IMR-90 (cell line): ENCODE results near the gene FMN2. TPM values are rescaled to one million over a fixed set of nuclear protein-coding genes. Genes with fewer than 3 reads are reported as not detected.

Experiments
- ATAC-seq: fragments of 200-7000 bp; cut with Tn5 transposase; 2 replicates; pipeline ENCODE4 v1.9.1; 2020; ENCODE audit warnings: low read depth, mild to moderate bottlenecking, moderate library complexity
- BruUV-seq: library from RNA; stranded (reverse); fragments of 400-500 nt; replicated peaks from 2 replicates; lab custom pipeline; 2021; lab: Mats Ljungman, UMichigan
- CTCF ChIA-PET: fragments of 300-600 bp; formaldehyde crosslinking; extraction: SDS; loops from one replicate; lab custom pipeline; 2021; ENCODE audit warnings: antibody characterized with exemption; lab: Yijun Ruan, JAX
- POLR2A ChIA-PET: fragments of 300-600 bp; sonication (Branson Sonifier 250); formaldehyde crosslinking; loops from one replicate; lab custom pipeline; 2022; ENCODE audit warnings: antibody characterized with exemption; ENCODE audit not compliant: unreplicated experiment; lab: Charles Lee
- DNase-seq: peaks from one replicate; pipeline ENCODE4 v3.0.0; 2013
- H2AFZ ChIP-seq: replicated peaks from 2 replicates; pipeline ENCODE3; 2013; ENCODE audit warnings: low read length, mild to moderate bottlenecking; ENCODE audit not compliant: poor library complexity
- H2AK5ac ChIP-seq: 2 replicates; pipeline ENCODE4 v1.6.1; 2013; ENCODE audit warnings: low read depth, low read length, inconsistent platforms
- H2AK9ac ChIP-seq: replicated peaks from 2 replicates; pipeline ENCODE3; 2013; ENCODE audit warnings: mild to moderate bottlenecking, low read depth, low read length, moderate library complexity; ENCODE audit not compliant: poor library complexity
- H2BK120ac ChIP-seq: 2 replicates; pipeline ENCODE4 v1.6.1; 2013; ENCODE audit warnings: low read depth, low read length, inconsistent platforms
- H2BK15ac ChIP-seq: 3 replicates; pipeline ENCODE4 v1.6.1; 2013; ENCODE audit warnings: low read depth, low read length, inconsistent platforms
- H2BK20ac ChIP-seq: 2 replicates; pipeline ENCODE4 v1.6.1; 2013; ENCODE audit warnings: low read depth, mild to moderate bottlenecking, inconsistent platforms, low read length, moderate library complexity
- H2BK5ac ChIP-seq: 2 replicates; pipeline ENCODE4 v1.6.1; 2013; ENCODE audit warnings: mild to moderate bottlenecking, low read depth, low read length, inconsistent platforms; ENCODE audit not compliant: poor library complexity, severe bottlenecking
- H3K14ac ChIP-seq: replicated peaks from 2 replicates; pipeline ENCODE4 v1.6.1; 2013; ENCODE audit warnings: low read depth, low read length, inconsistent platforms
- H3K18ac ChIP-seq: 2 replicates; pipeline ENCODE4 v1.6.1; 2013; ENCODE audit warnings: low read depth, low read length, control low read depth
- H3K23ac ChIP-seq: 2 replicates; pipeline ENCODE4 v1.6.1; 2013; ENCODE audit warnings: low read depth, low read length, inconsistent platforms
- H3K27ac ChIP-seq: 2 replicates; pipeline ENCODE4 v1.5.1; 2013; ENCODE audit warnings: mild to moderate bottlenecking, control low read depth, low read length; ENCODE audit not compliant: insufficient read depth
- H3K27me3 ChIP-seq: 2 replicates; pipeline ENCODE4 v1.6.1; 2013; ENCODE audit warnings: low read length; ENCODE audit not compliant: control insufficient read depth, insufficient read depth
- H3K36me3 ChIP-seq: 2 replicates; pipeline ENCODE4 v1.6.1; 2013; ENCODE audit warnings: low read length, mixed read lengths; ENCODE audit not compliant: control insufficient read depth, insufficient read depth
- H3K4ac ChIP-seq: 2 replicates; pipeline ENCODE4 v1.6.1; 2013; ENCODE audit warnings: low read depth, low read length, inconsistent platforms
- H3K4me1 ChIP-seq: 2 replicates; pipeline ENCODE4 v1.6.1; 2013; ENCODE audit warnings: low read length, mixed read lengths; ENCODE audit not compliant: control insufficient read depth, insufficient read depth
- H3K4me2 ChIP-seq: 2 replicates; pipeline ENCODE4 v1.6.1; 2013; ENCODE audit warnings: low read depth, mild to moderate bottlenecking, control low read depth, low read length, moderate library complexity
- H3K4me3 ChIP-seq: 2 replicates; pipeline ENCODE4 v1.5.1; 2013; ENCODE audit warnings: low read depth, mild to moderate bottlenecking, control low read depth, low read length, moderate library complexity; ENCODE audit not compliant: insufficient read depth
- H3K56ac ChIP-seq: 2 replicates; pipeline ENCODE4 v1.6.1; 2013; ENCODE audit warnings: low read length, inconsistent platforms; ENCODE audit not compliant: insufficient read depth; ENCODE audit errors: extremely low read depth
- H3K79me1 ChIP-seq, 2 experiments: 2 replicates each; pipeline ENCODE4 v1.6.1; 2013; ENCODE audit warnings: low read length in 2 of 2, inconsistent platforms in 1 of 2, low read depth in 1 of 2
- H3K9ac ChIP-seq: 2 replicates; pipeline ENCODE4 v1.6.1; 2013; ENCODE audit warnings: low read depth, low read length, control low read depth
- H3K9me1 ChIP-seq: 2 replicates; pipeline ENCODE4 v1.6.1; 2013; ENCODE audit warnings: low read length, inconsistent platforms; ENCODE audit not compliant: insufficient read depth
- H3K9me3 ChIP-seq: 2 replicates; pipeline ENCODE4 v1.6.1; 2013; ENCODE audit warnings: low read length; ENCODE audit not compliant: control insufficient read depth, insufficient read depth
- H4K20me1 ChIP-seq: 2 replicates; pipeline ENCODE4 v1.6.1; 2013; ENCODE audit warnings: low read length, inconsistent platforms; ENCODE audit not compliant: insufficient read depth
- H4K5ac ChIP-seq: 2 replicates; pipeline ENCODE4 v1.6.1; 2013; ENCODE audit warnings: mild to moderate bottlenecking, low read depth, low read length, control low read depth
- H4K8ac ChIP-seq, 2 experiments: 2 replicates each; pipeline ENCODE4 v1.6.1; 2013; ENCODE audit warnings: low read depth in 2 of 2, low read length in 2 of 2, control low read depth in 1 of 2, inconsistent platforms in 1 of 2
- H4K91ac ChIP-seq: 2 replicates; pipeline ENCODE4 v1.6.1; 2013; ENCODE audit warnings: low read depth, low read length, inconsistent platforms; ENCODE audit not compliant: insufficient read depth
- BHLHE40 ChIP-seq: fragments of 150-350 bp; IDR thresholded peaks from 2 replicates; pipeline ENCODE4 v1.6.1; 2016; ENCODE audit warnings: mild to moderate bottlenecking, low read depth, low read length
- CEBPB ChIP-seq: IDR thresholded peaks from 2 replicates; pipeline ENCODE4 v1.6.1; 2012; ENCODE audit warnings: low read depth, low read length, improper control_type of control experiment
- CHD1 ChIP-seq: IDR thresholded peaks from 2 replicates; pipeline ENCODE4 v1.6.1; 2012; ENCODE audit warnings: low read depth, low read length, improper control_type of control experiment
- CTCF ChIP-seq: conservative IDR thresholded peaks from 2 replicates; pipeline ENCODE4 v1.5.1; 2012; ENCODE audit warnings: mild to moderate bottlenecking, low read depth, low read length, improper control_type of control experiment
- ELK1 ChIP-seq: fragments of 150-350 bp; IDR thresholded peaks from 2 replicates; pipeline ENCODE4 v1.6.1; 2016; ENCODE audit warnings: low read depth, mild to moderate bottlenecking, low read length, moderate library complexity, borderline replicate concordance
- FOS ChIP-seq: fragments of 150-350 bp; IDR thresholded peaks from 2 replicates; pipeline ENCODE4 v1.6.1; 2016; ENCODE audit warnings: low read depth, low read length
- MAFK ChIP-seq: IDR thresholded peaks from 2 replicates; pipeline ENCODE4 v1.6.1; 2012; ENCODE audit warnings: low read depth, low read length, improper control_type of control experiment
- MAZ ChIP-seq: IDR thresholded peaks from 2 replicates; pipeline ENCODE4 v1.6.1; 2012; ENCODE audit warnings: low read depth, mild to moderate bottlenecking, low read length, improper control_type of control experiment, moderate library complexity, borderline replicate concordance
- MXI1 ChIP-seq: IDR thresholded peaks from 2 replicates; pipeline ENCODE4 v1.6.1; 2012; ENCODE audit warnings: low read depth, mild to moderate bottlenecking, low read length, moderate library complexity, borderline replicate concordance
- NFE2L2 ChIP-seq: fragments of 150-350 bp; IDR thresholded peaks from 2 replicates; pipeline ENCODE4 v1.6.1; 2016; ENCODE audit warnings: low read depth, mild to moderate bottlenecking, low read length
- POLR2A ChIP-seq: IDR thresholded peaks from 2 replicates; pipeline ENCODE4 v1.6.1; 2012; ENCODE audit warnings: mild to moderate bottlenecking, low read depth, low read length
- RAD21 ChIP-seq: IDR thresholded peaks from 2 replicates; pipeline ENCODE4 v1.6.1; 2012; ENCODE audit warnings: low read length, improper control_type of control experiment
- RCOR1 ChIP-seq: IDR thresholded peaks from 2 replicates; pipeline ENCODE4 v1.6.1; 2012; ENCODE audit warnings: mild to moderate bottlenecking, low read length, improper control_type of control experiment; ENCODE audit not compliant: insufficient replicate concordance
- RFX5 ChIP-seq: IDR thresholded peaks from 2 replicates; pipeline ENCODE4 v1.8.0; 2012; ENCODE audit warnings: low read depth, mild to moderate bottlenecking, low read length, moderate library complexity
- SMC3 ChIP-seq: fragments of 150-350 bp; IDR thresholded peaks from 2 replicates; pipeline ENCODE4 v1.6.1; 2016; ENCODE audit warnings: low read depth, mild to moderate bottlenecking, antibody characterized with exemption, low read length, moderate library complexity
- USF2 ChIP-seq: fragments of 150-350 bp; IDR thresholded peaks from 2 replicates; pipeline ENCODE4 v1.6.1; 2017; ENCODE audit warnings: mild to moderate bottlenecking, antibody characterized with exemption, low read length, low read depth
- WGBS, 2 experiments: methylation state at CpG; one replicate each; pipeline versions ENCODE4 v1.1.5 to v1.1.7; 2013; ENCODE audit warnings: missing lambda C conversion rate in 2 of 2; ENCODE audit not compliant: insufficient read length in 1 of 2; ENCODE audit errors: extremely low coverage in 2 of 2; 5-methylcytosine and 5-hydroxymethylcytosine counted together
- dilution Hi-C: fragments of 300-500 bp; cut with HindIII; formaldehyde crosslinking; loops from one replicate; pipeline ENCODE4 v1.14.3; 2018; ENCODE audit warnings: low sequenced_read_pairs; ENCODE audit not compliant: unreplicated experiment
- in situ Hi-C: fragments of 300-500 bp; cut with MboI; formaldehyde crosslinking; loops from 3 replicates; pipeline ENCODE4 v1.14.3; 2019; ENCODE audit warnings: low sequenced_read_pairs, inconsistent platforms, mixed read lengths
- intact Hi-C: fragments of 100-400 bp; cut with micrococcal nuclease; formaldehyde crosslinking; loops from 2 replicates; pipeline ENCODE4 v1.10.0; 2022
- polyA plus RNA-seq, 3 experiments: library from polyadenylated mRNA; depleted of rRNA; stranded (reverse); fragments of >200 nt; gene quantifications; 2 replicates each; pipeline ENCODE4 v1.2.3, GENCODE V29; 2012; ENCODE audit warnings: low replicate concordance in 1 of 3
- total RNA-seq: library from RNA; depleted of rRNA; stranded (reverse); fragments of >200 nt; gene quantifications from 2 replicates; pipeline ENCODE4 v1.2.3, GENCODE V29; 2012

The FMN2 gene
- total and polyA plus RNA-seq, 2 of the 4 experiments (the other 2 are of a cell fraction): 29.0 to 35.8 TPM

- dilution Hi-C loops: no loop called here
- Histone ChIP-seq H3K36me3 (no peaks in the 10 kb centered on the region; the same call in 1 of the 2 replicates), H2BK20ac (no peak overlapping the region; the same call in 1 of the 2 replicates), H2BK120ac (no peak overlapping the region), H3K9me3 (no peaks in the 10 kb centered on the region), H3K9ac (no peak overlapping the region), H3K27ac (no peak overlapping the region), H2BK5ac (no peak overlapping the region), H4K8ac (no peak overlapping the region), H4K20me1 (no peaks in the 10 kb centered on the region), H4K5ac (no peak overlapping the region), H2AK5ac (no peak overlapping the region), H2AFZ (no peak overlapping the region), H3K56ac (no peak overlapping the region), H3K4ac (no peak overlapping the region), H3K14ac (no peak overlapping the region), H3K23ac (no peak overlapping the region), H3K18ac (no peak overlapping the region), H3K79me1 (peaks cover 0 to 11% of the 10 kb centered on the region in 2 experiments; a peak in 1 of 4 replicates), H3K4me1 (peaks cover 3% of the 10 kb centered on the region), H2BK15ac (no peak overlapping the region; the same call in 2 of the 3 replicates), H3K9me1 (peaks cover 7% of the 10 kb centered on the region), H3K27me3 (no peaks in the 10 kb centered on the region), H3K4me3 (no peak overlapping the region), H4K91ac (no peak overlapping the region), H2AK9ac (no peak overlapping the region), H3K4me2 (no peak overlapping the region)
- in situ Hi-C loops: no loop called here
- TF ChIP-seq RAD21: no peak
- TF ChIP-seq CEBPB: no peak
- TF ChIP-seq MAFK: no peak
- TF ChIP-seq ELK1: no peak
- no peak for TF ChIP-seq USF2
- TF ChIP-seq RCOR1: no peak
- TF ChIP-seq FOS: no peak
- TF ChIP-seq MAZ: no peak
- TF ChIP-seq POLR2A: no peak
- TF ChIP-seq RFX5: no peak
- TF ChIP-seq NFE2L2: no peak
- no peak for TF ChIP-seq SMC3
- TF ChIP-seq CTCF: no peak
- no peak for TF ChIP-seq MXI1
- no peak for TF ChIP-seq BHLHE40
- no peak for TF ChIP-seq CHD1
- intact Hi-C loops: no loop called here
- ATAC-seq: no peak
- ChIA-PET CTCF (interaction anchor here (1.1 kb wide), 1 partner anchor 135 kb away, joined by 3 read pairs; no protein-coding TSS in a partner anchor), POLR2A (interaction anchor here (0.6 kb wide), 1 partner anchor 90 kb away, joined by 3 read pairs; no protein-coding TSS in a partner anchor)
- DNase-seq: no peak
- no TSS peak for BruUV-seq
- WGBS, 2 experiments: 100% methylated on average over 1 of the region's 6 CpGs; no CpG with 5 or more reads in 1 of the 2 experiments
Observed at GRCh38 chr1:240486611-240487010, 394.9 kb downstream of the FMN2 start.
